AG09319 (cell line): ENCODE measurements around the gene CTAGE9.
"Not testable (repeated sequence)": the region's sequence is repeated elsewhere in the genome, so short reads cannot be mapped to it uniquely, and the experiment has no call there.

Experiments
- DNase-seq: peaks from one replicate; pipeline ENCODE4 v3.0.0-alpha.2; 2010; ENCODE audit warnings: low read depth; ENCODE audit errors: extremely low read depth
- TF ChIP-seq, protein P1 (sequence below): IDR thresholded peaks from 2 replicates; pipeline ENCODE4 v1.5.1; 2011; ENCODE audit warnings: low read depth, mild to moderate bottlenecking, inconsistent platforms, low read length, moderate library complexity

CTAGE9 gene

GRCh38 chr6:131727868-131728267 lies 17.1 kb upstream of the CTAGE9 start:
- DNase-seq = no peak
- TF ChIP-seq, protein P1, sequence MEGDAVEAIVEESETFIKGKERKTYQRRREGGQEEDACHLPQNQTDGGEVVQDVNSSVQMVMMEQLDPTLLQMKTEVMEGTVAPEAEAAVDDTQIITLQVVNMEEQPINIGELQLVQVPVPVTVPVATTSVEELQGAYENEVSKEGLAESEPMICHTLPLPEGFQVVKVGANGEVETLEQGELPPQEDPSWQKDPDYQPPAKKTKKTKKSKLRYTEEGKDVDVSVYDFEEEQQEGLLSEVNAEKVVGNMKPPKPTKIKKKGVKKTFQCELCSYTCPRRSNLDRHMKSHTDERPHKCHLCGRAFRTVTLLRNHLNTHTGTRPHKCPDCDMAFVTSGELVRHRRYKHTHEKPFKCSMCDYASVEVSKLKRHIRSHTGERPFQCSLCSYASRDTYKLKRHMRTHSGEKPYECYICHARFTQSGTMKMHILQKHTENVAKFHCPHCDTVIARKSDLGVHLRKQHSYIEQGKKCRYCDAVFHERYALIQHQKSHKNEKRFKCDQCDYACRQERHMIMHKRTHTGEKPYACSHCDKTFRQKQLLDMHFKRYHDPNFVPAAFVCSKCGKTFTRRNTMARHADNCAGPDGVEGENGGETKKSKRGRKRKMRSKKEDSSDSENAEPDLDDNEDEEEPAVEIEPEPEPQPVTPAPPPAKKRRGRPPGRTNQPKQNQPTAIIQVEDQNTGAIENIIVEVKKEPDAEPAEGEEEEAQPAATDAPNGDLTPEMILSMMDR = no peak

DNA sequence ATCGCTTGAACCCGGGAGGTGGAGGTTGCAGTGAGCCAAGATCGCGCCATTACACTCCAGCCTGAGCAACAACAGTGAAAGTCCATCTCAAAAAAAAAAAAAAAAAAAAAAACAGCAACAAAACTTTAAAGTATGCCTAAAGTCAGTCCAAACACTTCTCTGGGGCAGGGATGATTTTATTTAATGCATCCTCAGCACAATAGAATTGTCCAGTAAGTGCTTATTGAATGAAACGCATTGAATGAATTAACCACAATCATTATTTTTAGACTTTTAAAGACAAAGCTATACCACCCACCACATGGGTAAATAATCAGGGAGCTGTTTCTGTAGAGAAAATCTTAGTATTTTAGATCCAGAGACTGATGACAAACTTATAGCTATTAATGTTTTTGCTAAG lies 16.6 kb upstream of the CTAGE9 start:
- DNase-seq = no peak
- TF ChIP-seq, protein P1 = no peak

GRCh38 chr6:131724114-131724513 lies 13.3 kb upstream of the CTAGE9 start:
- TF ChIP-seq, protein P1 = no peak
- DNase-seq = no peak

GRCh38 chr6:131721161-131721560 lies 10.3 kb upstream of the CTAGE9 start:
- DNase-seq = no peak
- TF ChIP-seq, protein P1 = no peak

GRCh38 chr6:131717836-131718542 lies 7.2 kb upstream of the CTAGE9 start:
- DNase-seq = no peak

GRCh38 chr6:131715567-131715966 lies 4.8 kb upstream of the CTAGE9 start:
- not testable (repeated sequence) for DNase-seq

More at GRCh38 chr6:131717836-131718542, 7.2 kb upstream of the CTAGE9 start:
- TF ChIP-seq, protein P1 = no peak

DNA sequence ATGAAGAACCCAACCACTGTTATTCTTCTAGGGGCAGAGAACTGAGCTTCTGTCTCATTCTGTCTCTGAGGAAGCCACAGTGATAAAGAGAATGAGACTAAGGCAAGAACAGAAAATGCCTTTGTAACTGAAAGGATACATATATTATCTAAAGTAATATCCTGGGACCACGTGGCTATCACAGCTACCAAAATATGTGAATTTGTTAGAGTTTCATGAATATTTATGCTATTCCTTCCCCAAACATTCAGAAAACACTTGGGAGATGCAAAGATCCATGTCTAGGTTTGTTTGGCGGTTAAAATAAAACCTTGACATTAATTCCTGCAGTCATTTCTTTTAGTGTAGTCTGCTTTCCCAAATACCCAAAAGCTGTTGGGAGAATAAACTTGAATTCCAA lies 6.9 kb downstream of the CTAGE9 start:
- not testable (repeated sequence) for DNase-seq

GRCh38 chr6:131700851-131701250 lies 10.0 kb downstream of the CTAGE9 start:
- DNase-seq = not testable (repeated sequence)

DNA sequence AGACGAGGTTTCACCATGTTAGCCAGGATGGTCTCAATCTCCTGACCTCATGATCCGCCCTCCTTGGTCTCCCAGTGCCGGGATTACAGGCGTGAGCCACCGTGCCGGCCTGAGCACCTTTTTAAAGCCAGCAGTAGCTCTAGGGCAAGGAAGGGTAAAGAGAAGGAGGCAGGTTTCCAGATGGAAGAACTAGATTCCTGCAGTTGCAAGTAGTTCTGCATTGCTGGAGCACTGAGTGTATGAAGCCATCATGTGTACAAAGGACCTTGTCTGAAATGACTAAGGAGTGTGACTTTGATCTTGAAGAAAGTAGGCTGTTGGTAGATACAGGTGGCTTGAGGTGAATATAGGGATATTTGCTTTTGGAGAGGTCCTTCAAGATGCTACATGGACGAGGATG lies 13.9 kb downstream of the CTAGE9 start:
- TF ChIP-seq, protein P1 = no peak
- no peak for DNase-seq
